LNCaP clone FGC (cell line): ENCODE data around the gene SLC13A1.

Experiments
- DNase-seq: peaks from one replicate; pipeline ENCODE4 v3.0.0-alpha.2; 2011; ENCODE audit warnings: low read depth
- H3K4me3 ChIP-seq: 2 replicates; pipeline ENCODE4 v1.5.1; 2011; ENCODE audit warnings: mild to moderate bottlenecking, low read depth, low read length, control low read depth
- TF ChIP-seq, protein P1 (sequence below): IDR thresholded peaks from 2 replicates; pipeline ENCODE4 v1.5.1; 2012; ENCODE audit warnings: mild to moderate bottlenecking; ENCODE audit not compliant: control insufficient read depth, insufficient read depth; ENCODE audit errors: extremely low read depth

Gene SLC13A1

GRCh38 chr7:123155571-123155970 is 44.2 kb downstream of the SLC13A1 start:
- TF ChIP-seq, protein P1, sequence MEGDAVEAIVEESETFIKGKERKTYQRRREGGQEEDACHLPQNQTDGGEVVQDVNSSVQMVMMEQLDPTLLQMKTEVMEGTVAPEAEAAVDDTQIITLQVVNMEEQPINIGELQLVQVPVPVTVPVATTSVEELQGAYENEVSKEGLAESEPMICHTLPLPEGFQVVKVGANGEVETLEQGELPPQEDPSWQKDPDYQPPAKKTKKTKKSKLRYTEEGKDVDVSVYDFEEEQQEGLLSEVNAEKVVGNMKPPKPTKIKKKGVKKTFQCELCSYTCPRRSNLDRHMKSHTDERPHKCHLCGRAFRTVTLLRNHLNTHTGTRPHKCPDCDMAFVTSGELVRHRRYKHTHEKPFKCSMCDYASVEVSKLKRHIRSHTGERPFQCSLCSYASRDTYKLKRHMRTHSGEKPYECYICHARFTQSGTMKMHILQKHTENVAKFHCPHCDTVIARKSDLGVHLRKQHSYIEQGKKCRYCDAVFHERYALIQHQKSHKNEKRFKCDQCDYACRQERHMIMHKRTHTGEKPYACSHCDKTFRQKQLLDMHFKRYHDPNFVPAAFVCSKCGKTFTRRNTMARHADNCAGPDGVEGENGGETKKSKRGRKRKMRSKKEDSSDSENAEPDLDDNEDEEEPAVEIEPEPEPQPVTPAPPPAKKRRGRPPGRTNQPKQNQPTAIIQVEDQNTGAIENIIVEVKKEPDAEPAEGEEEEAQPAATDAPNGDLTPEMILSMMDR: no peak
- no peak overlapping the region for H3K4me3 ChIP-seq
- no peak for DNase-seq

- peak; percentile 75 for DNase-seq
- TF ChIP-seq, protein P1: peak; percentile 81
- H3K4me3 ChIP-seq: no peak overlapping the region
Observed at GRCh38 chr7:123154231-123154860, 45.4 kb downstream of the SLC13A1 start.

GRCh38 chr7:123151443-123151842 is 48.3 kb downstream of the SLC13A1 start:
- TF ChIP-seq, protein P1: no peak
- DNase-seq: no peak
- H3K4me3 ChIP-seq: no peak overlapping the region

DNA sequence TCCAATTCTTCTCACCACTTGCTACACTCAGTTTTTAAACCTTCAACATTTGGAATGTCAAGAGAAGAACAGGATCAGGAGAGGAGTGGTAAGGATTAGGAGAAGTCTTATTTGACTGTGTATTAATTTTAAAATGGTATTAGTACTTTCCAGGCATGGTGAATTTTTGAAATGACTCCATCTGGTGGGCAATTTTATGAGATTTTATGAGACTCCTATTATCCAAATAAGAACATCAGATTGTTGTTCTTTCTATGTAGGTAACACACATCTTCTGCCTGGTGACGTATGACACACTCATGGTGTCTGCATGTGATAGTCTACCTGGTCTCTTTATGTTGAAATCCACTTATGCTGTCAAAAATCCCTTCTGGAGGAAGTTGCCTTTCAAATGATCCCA is 51.0 kb downstream of the SLC13A1 start:
- TF ChIP-seq, protein P1: no peak
- DNase-seq: no peak
- H3K4me3 ChIP-seq: no peak overlapping the region

GRCh38 chr7:123143252-123144006 is 56.3 kb downstream of the SLC13A1 start:
- TF ChIP-seq, protein P1: no peak
- H3K4me3 ChIP-seq: no peak overlapping the region
- no peak for DNase-seq

GRCh38 chr7:123140561-123140960 is 59.2 kb downstream of the SLC13A1 start:
- TF ChIP-seq, protein P1: no peak
- H3K4me3 ChIP-seq: no peak overlapping the region

More at GRCh38 chr7:123140561-123140960, 59.2 kb downstream of the SLC13A1 start:
- no peak for DNase-seq
